Measurements from ENCODE around the gene P2RX4. TPM values are rescaled to one million over a fixed set of nuclear protein-coding genes. Genes with fewer than 3 reads are reported as not detected.

The P2RX4 gene
- total and polyA plus RNA-seq, 2 of the 8 experiments (the other 6 are each of a cell fraction or from before 2014, with no cell fraction given), result 9.5 to 12.2 TPM

DNA sequence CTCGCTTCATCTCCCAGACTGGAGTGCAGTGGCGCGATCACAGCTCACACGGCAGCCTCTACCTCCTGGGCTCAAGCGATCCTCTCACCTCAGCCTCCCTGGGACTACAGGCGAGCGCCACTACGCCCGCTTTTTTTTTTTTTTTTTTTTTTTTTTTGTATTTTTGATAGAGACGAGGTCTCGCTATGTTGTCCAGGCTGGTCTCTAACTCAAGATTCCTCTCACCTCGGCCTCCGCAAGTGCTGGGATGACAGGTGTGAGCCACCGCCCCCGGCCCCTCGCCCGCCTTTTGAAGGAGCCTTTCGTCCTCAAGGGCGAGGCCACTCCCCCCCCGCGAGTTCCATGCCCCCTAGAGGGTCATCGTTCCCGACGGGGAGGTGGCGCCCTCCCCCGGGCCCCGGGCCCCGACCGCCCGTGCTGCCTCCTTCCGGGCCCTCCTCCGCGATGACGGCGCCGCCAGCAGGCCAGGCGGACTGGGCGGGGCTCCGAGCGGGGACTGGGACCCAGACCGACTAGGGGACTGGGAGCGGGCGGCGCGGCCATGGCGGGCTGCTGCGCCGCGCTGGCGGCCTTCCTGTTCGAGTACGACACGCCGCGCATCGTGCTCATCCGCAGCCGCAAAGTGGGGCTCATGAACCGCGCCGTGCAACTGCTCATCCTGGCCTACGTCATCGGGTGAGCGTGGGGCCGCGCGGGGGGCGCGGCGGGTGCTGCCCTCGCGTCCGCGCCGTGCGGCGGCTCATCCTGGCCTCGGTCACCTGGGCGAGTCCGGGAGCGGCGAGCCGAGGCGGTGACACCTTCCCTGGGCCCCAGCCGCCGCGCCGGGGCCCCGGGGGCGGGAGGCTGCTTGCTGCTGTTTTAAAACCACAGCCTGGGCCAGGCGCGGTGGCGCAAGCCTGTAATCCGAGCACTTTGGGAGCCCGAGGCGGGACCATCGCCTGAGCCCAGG is at the start of gene P2RX4 (continued):
- TF ChIP-seq CTCF (IDR thresholded peaks at IDR 0.05; ENCODE audit: control extremely low read depth in 1 of 3, insufficient read depth in 1 of 3, low read depth in 1 of 3, low read length in 3 of 3), result peak; percentile 10 to 43 (median 24)
